IPS-18c (cell line): ENCODE measurements around the gene RGS3.

Experiments
- H3K4me3 ChIP-seq: 2 replicates; pipeline ENCODE4 v1.7.0; 2013; ENCODE audit warnings: low read depth, mild to moderate bottlenecking, low read length, moderate library complexity; ENCODE audit not compliant: insufficient read depth
- H3K9me3 ChIP-seq: one replicate; pipeline ENCODE4 v1.6.1; 2013; ENCODE audit warnings: mild to moderate bottlenecking, low read length, moderate library complexity; ENCODE audit not compliant: control insufficient read depth, insufficient read depth

Gene RGS3

GRCh38 chr9:113602126-113603047 lies 138.9 kb downstream of the RGS3 start:
- H3K4me3 ChIP-seq: no peak overlapping the region
- H3K9me3 ChIP-seq: no peaks in the 10 kb centered on the region

GRCh38 chr9:113603048-113603375 lies 139.5 kb downstream of the RGS3 start:
- H3K9me3 ChIP-seq: no peaks in the 10 kb centered on the region
- no peak overlapping the region for H3K4me3 ChIP-seq

- Histone ChIP-seq H3K9me3 (no peaks in the 10 kb centered on the region), H3K4me3 (no peak overlapping the region)
These were observed 140.2 kb downstream of the RGS3 start for GRCh38 chr9:113603773-113604172.

GRCh38 chr9:113604393-113604792 lies 140.9 kb downstream of the RGS3 start:
- no peaks in the 10 kb centered on the region for H3K9me3 ChIP-seq
- no peak overlapping the region for H3K4me3 ChIP-seq

GRCh38 chr9:113606510-113606909 lies 143.0 kb downstream of the RGS3 start:
- Histone ChIP-seq H3K4me3 (no peak overlapping the region), H3K9me3 (no peaks in the 10 kb centered on the region)

- H3K4me3 ChIP-seq: no peak overlapping the region
- H3K9me3 ChIP-seq: no peaks in the 10 kb centered on the region
These were observed 144.7 kb downstream of the RGS3 start for GRCh38 chr9:113608082-113608685.

GRCh38 chr9:113609562-113610318 lies 146.2 kb downstream of the RGS3 start:
- Histone ChIP-seq H3K4me3 (no peak overlapping the region), H3K9me3 (no peaks in the 10 kb centered on the region)

GRCh38 chr9:113611461-113612215 lies 148.1 kb downstream of the RGS3 start:
- Histone ChIP-seq H3K9me3 (no peaks in the 10 kb centered on the region), H3K4me3 (no peak overlapping the region)

GRCh38 chr9:113612216-113612747 lies 148.8 kb downstream of the RGS3 start:
- H3K4me3 ChIP-seq: no peak overlapping the region
- H3K9me3 ChIP-seq: no peaks in the 10 kb centered on the region

GRCh38 chr9:113612828-113613227 lies 149.3 kb downstream of the RGS3 start:
- Histone ChIP-seq H3K9me3 (no peaks in the 10 kb centered on the region), H3K4me3 (no peak overlapping the region)

GRCh38 chr9:113613815-113614413 lies 150.4 kb downstream of the RGS3 start:
- H3K9me3 ChIP-seq: no peaks in the 10 kb centered on the region

GRCh38 chr9:113614843-113615648 lies 151.5 kb downstream of the RGS3 start:
- H3K4me3 ChIP-seq: no peak overlapping the region

More at GRCh38 chr9:113613815-113614413, 150.4 kb downstream of the RGS3 start:
- H3K4me3 ChIP-seq: no peak overlapping the region

GRCh38 chr9:113616116-113616515 lies 152.6 kb downstream of the RGS3 start:
- Histone ChIP-seq H3K4me3 (no peak overlapping the region), H3K9me3 (no peaks in the 10 kb centered on the region)

More at GRCh38 chr9:113614843-113615648, 151.5 kb downstream of the RGS3 start:
- no peaks in the 10 kb centered on the region for H3K9me3 ChIP-seq

- no peaks in the 10 kb centered on the region for H3K9me3 ChIP-seq
- H3K4me3 ChIP-seq: no peak overlapping the region
These were observed 153.3 kb downstream of the RGS3 start for GRCh38 chr9:113616621-113617496.

- no peak overlapping the region for H3K4me3 ChIP-seq
- H3K9me3 ChIP-seq: no peaks in the 10 kb centered on the region
These were observed 154.0 kb downstream of the RGS3 start for GRCh38 chr9:113617550-113617949.
